ENCODE measurements around the gene ANXA4.

DNA sequence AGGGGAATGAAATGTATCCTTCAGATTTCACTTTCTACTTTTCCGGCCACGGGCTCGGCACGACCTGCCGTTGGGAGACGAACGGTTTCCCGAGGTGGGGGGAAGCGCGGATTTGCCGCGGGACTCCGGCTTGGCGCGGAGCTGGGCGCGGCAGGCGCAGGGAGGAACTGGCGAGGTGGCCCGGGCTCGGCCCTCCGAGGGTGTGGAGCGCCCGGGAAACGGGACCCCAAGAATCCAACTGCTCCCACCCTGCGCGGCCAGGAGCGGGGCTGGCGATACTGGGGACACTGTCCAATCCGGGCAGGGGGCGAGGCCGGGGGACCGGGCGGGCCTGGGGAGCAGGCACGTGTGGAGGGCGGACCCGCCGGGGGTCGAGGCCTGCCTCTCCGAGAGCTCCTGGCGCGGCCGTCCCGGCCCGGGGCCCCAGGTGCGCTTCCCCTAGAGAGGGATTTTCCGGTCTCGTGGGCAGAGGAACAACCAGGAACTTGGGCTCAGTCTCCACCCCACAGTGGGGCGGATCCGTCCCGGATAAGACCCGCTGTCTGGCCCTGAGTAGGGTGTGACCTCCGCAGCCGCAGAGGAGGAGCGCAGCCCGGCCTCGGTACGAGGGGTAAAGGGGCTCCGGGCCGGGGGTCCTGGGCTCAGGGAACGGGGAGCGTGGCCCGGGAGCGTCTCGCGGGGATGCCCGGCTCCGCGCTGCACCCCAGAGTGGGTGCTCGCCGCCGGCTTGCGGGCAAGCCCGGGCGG is at the start of gene ANXA4:
- TF ChIP-seq, protein P1, sequence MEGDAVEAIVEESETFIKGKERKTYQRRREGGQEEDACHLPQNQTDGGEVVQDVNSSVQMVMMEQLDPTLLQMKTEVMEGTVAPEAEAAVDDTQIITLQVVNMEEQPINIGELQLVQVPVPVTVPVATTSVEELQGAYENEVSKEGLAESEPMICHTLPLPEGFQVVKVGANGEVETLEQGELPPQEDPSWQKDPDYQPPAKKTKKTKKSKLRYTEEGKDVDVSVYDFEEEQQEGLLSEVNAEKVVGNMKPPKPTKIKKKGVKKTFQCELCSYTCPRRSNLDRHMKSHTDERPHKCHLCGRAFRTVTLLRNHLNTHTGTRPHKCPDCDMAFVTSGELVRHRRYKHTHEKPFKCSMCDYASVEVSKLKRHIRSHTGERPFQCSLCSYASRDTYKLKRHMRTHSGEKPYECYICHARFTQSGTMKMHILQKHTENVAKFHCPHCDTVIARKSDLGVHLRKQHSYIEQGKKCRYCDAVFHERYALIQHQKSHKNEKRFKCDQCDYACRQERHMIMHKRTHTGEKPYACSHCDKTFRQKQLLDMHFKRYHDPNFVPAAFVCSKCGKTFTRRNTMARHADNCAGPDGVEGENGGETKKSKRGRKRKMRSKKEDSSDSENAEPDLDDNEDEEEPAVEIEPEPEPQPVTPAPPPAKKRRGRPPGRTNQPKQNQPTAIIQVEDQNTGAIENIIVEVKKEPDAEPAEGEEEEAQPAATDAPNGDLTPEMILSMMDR (IDR thresholded peaks at IDR 0.05) = peak in 2 of 6 experiments; percentile 3 to 7
- peak in 3 of 4 donors; percentile 69 to 88 (median 73) for TF ChIP-seq POLR2A (IDR thresholded peaks at IDR 0.05)

Data from esophagus squamous epithelium (tissue), 4 donors.